Stimulated activated CD8-positive, alpha-beta memory T cell treated with anti-CD3 and anti-CD28 coated beads, Interleukin-4, amount 100 ng/mL, for 24 hours (primary cell): ENCODE measurements around the gene CTNNBIP1.
"Not testable (repeated sequence)": the region's sequence is repeated elsewhere in the genome, so short reads cannot be mapped to it uniquely, and the experiment has no call there.

Experiments
- DNase-seq: peaks from one replicate; pipeline ENCODE4 v3.0.0-alpha.2; 2020; ENCODE audit warnings: low read depth

CTNNBIP1 gene

DNA sequence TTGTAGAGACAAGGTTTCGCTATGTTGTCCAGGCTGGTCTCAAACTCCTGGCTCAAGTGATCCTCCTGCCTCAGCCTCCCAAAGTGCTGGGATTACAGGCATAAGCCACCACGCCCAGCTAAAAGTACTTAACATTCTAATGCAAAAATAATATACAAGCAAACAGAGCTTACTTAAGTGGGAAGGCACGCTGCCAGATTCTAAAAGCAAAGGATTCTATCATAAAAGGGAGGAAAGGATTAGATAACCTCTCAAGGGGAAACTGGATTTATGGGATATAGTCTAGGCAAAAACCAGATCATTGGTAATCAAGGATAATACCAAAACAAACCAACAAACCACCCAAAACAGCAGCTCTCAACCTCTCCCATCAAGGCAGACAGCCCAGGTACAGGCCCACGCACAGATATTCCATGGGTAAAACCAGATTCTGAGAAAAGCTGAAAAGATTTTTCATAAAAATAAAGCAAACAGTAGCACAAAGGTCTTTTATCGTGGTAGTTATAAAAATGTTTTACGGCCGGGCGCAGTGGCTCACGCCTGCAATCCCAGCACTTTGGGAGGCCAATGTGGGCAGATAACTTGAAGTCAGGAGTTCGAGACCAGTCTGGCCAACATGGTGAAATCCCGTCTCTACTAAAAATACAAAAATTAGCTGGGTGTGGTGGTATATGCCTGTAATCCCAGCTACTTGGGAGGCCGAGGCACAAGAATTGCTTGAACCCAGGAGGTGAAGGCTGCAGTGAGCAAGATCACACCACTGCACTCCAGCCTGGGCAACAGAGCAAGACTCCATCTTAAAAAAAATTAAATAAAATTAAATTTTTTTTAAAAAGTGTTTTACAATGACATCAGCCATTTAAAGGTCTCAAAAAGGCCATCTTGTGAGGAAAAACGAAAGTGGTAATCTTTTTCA, 106.8 kb downstream of the CTNNBIP1 start:
- not testable (repeated sequence) for DNase-seq

DNA sequence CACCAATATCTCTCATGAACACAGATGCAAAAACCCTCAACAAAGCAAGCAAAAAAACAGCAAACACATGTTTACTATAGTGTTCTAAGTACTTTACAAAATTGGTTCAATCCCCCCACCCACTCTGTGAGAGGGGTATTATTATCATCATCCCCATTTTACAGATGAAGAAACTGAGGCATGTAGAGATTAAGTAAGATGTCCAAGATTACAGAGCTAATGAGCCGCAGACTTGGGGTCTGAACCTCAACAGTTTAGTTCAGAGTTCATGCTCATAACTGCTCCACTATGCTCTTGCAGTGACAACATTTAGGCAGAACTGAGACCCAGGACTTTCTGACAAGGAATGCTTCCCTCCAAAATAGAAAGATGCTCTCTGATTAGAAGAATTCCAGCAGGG, 108.2 kb downstream of the CTNNBIP1 start:
- no peak for DNase-seq
